ENCODE data around the gene C7orf57. TPM values are rescaled to one million over a fixed set of nuclear protein-coding genes. Genes with fewer than 3 reads are reported as not detected.

Gene C7orf57
- total and polyA plus RNA-seq, 2 experiments from 2014 or later, result 0.42 to 2.1 TPM

DNA sequence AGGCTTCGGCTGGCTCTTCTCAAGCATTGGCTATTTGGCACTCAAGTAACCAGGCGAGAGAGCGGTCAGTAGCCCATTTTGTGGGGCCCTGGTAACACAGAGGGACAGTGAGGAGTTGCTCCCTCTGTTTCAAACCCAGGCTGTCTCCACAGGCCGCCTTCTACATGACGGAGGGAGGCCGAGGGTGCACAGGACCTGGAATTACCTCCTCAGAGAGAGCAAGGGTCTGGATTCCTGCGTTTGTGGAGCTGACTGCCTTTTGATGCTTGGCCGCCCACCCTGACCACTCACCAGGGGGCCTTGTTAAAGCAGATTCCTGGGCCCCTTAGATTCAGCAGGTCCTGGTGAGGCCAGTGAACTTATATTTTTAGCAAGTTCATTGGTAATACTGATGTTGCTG, 66.0 kb downstream of the C7orf57 start:
- Histone ChIP-seq H2AFZ (no peak overlapping the region), H3K79me2 (replicated peaks; ENCODE audit: insufficient read depth) (peaks cover 12% of the 10 kb centered on the region), H3K36me3 (ENCODE audit: insufficient read depth) (peaks cover 22% of the 10 kb centered on the region), H3K4me2 (no peak overlapping the region), H3K4me1 (ENCODE audit: insufficient read depth) (no peaks in the 10 kb centered on the region), H3K4me3 (no peak overlapping the region), H3K27me3 (ENCODE audit: insufficient read depth) (no peaks in the 10 kb centered on the region), H3K9me2 (ENCODE audit: insufficient read depth) (no peaks in the 10 kb centered on the region), H3F3A (replicated peaks; ENCODE audit: low read depth) (no peaks in the 10 kb centered on the region), H3K27ac (ENCODE audit: low read depth) (no peak overlapping the region), H4K20me1 (replicated peaks; ENCODE audit: insufficient read depth) (no peaks in the 10 kb centered on the region; the same call in 1 of the 2 replicates)
- H3K27me3 Mint-ChIP-seq (ENCODE audit: insufficient read depth, low read depth, poor library complexity), result peaks cover 2% of the 10 kb centered on the region
- peaks cover 76% of the 10 kb centered on the region for H3K36me3 Mint-ChIP-seq (ENCODE audit: low read depth)
- no peak overlapping the region for H3K4me3 Mint-ChIP-seq
- H3K27ac Mint-ChIP-seq, result no peak overlapping the region
- TF ChIP-seq EZH2phosphoT487 (IDR thresholded peaks at IDR 0.05; ENCODE audit: unreplicated experiment) (no peak), POLR2AphosphoS5 (IDR thresholded peaks at IDR 0.05; ENCODE audit: low read depth) (no peak), CREB1 (CRISPR knock-in tag; IDR thresholded peaks at IDR 0.05; ENCODE audit: low read depth) (no peak), ZNF331 (CRISPR knock-in tag; IDR thresholded peaks at IDR 0.05; ENCODE audit: low read depth) (no peak), STAT1 (IDR thresholded peaks at IDR 0.05; ENCODE audit: unreplicated experiment) (no peak)
- TF ChIP-seq, protein P1, sequence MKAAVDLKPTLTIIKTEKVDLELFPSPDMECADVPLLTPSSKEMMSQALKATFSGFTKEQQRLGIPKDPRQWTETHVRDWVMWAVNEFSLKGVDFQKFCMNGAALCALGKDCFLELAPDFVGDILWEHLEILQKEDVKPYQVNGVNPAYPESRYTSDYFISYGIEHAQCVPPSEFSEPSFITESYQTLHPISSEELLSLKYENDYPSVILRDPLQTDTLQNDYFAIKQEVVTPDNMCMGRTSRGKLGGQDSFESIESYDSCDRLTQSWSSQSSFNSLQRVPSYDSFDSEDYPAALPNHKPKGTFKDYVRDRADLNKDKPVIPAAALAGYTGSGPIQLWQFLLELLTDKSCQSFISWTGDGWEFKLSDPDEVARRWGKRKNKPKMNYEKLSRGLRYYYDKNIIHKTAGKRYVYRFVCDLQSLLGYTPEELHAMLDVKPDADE (IDR thresholded peaks at IDR 0.05), result no peak
- TF ChIP-seq, protein P2, sequence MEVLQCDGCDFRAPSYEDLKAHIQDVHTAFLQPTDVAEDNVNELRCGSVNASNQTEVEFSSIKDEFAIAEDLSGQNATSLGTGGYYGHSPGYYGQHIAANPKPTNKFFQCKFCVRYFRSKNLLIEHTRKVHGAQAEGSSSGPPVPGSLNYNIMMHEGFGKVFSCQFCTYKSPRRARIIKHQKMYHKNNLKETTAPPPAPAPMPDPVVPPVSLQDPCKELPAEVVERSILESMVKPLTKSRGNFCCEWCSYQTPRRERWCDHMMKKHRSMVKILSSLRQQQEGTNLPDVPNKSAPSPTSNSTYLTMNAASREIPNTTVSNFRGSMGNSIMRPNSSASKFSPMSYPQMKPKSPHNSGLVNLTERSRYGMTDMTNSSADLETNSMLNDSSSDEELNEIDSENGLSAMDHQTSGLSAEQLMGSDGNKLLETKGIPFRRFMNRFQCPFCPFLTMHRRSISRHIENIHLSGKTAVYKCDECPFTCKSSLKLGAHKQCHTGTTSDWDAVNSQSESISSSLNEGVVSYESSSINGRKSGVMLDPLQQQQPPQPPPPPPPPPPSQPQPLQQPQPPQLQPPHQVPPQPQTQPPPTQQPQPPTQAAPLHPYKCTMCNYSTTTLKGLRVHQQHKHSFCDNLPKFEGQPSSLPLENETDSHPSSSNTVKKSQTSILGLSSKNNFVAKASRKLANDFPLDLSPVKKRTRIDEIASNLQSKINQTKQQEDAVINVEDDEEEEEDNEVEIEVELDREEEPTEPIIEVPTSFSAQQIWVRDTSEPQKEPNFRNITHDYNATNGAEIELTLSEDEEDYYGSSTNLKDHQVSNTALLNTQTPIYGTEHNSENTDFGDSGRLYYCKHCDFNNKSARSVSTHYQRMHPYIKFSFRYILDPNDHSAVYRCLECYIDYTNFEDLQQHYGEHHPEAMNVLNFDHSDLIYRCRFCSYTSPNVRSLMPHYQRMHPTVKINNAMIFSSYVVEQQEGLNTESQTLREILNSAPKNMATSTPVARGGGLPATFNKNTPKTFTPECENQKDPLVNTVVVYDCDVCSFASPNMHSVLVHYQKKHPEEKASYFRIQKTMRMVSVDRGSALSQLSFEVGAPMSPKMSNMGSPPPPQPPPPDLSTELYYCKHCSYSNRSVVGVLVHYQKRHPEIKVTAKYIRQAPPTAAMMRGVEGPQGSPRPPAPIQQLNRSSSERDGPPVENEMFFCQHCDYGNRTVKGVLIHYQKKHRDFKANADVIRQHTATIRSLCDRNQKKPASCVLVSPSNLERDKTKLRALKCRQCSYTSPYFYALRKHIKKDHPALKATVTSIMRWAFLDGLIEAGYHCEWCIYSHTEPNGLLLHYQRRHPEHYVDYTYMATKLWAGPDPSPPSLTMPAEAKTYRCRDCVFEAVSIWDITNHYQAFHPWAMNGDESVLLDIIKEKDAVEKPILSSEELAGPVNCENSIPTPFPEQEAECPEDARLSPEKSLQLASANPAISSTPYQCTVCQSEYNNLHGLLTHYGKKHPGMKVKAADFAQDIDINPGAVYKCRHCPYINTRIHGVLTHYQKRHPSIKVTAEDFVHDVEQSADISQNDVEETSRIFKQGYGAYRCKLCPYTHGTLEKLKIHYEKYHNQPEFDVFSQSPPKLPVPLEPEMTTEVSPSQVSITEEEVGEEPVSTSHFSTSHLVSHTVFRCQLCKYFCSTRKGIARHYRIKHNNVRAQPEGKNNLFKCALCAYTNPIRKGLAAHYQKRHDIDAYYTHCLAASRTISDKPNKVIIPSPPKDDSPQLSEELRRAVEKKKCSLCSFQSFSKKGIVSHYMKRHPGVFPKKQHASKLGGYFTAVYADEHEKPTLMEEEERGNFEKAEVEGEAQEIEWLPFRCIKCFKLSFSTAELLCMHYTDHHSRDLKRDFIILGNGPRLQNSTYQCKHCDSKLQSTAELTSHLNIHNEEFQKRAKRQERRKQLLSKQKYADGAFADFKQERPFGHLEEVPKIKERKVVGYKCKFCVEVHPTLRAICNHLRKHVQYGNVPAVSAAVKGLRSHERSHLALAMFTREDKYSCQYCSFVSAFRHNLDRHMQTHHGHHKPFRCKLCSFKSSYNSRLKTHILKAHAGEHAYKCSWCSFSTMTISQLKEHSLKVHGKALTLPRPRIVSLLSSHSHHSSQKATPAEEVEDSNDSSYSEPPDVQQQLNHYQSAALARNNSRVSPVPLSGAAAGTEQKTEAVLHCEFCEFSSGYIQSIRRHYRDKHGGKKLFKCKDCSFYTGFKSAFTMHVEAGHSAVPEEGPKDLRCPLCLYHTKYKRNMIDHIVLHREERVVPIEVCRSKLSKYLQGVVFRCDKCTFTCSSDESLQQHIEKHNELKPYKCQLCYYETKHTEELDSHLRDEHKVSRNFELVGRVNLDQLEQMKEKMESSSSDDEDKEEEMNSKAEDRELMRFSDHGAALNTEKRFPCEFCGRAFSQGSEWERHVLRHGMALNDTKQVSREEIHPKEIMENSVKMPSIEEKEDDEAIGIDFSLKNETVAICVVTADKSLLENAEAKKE (CRISPR knock-in tag; IDR thresholded peaks at IDR 0.05), result no peak
- TF ChIP-seq, protein P3, sequence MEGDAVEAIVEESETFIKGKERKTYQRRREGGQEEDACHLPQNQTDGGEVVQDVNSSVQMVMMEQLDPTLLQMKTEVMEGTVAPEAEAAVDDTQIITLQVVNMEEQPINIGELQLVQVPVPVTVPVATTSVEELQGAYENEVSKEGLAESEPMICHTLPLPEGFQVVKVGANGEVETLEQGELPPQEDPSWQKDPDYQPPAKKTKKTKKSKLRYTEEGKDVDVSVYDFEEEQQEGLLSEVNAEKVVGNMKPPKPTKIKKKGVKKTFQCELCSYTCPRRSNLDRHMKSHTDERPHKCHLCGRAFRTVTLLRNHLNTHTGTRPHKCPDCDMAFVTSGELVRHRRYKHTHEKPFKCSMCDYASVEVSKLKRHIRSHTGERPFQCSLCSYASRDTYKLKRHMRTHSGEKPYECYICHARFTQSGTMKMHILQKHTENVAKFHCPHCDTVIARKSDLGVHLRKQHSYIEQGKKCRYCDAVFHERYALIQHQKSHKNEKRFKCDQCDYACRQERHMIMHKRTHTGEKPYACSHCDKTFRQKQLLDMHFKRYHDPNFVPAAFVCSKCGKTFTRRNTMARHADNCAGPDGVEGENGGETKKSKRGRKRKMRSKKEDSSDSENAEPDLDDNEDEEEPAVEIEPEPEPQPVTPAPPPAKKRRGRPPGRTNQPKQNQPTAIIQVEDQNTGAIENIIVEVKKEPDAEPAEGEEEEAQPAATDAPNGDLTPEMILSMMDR (conservative IDR thresholded peaks at IDR 0.05; ENCODE audit: low read depth in 2 of 2), result no peak
- no peak for ATAC-seq
- H3K4me1 Mint-ChIP-seq, result no peaks in the 10 kb centered on the region
- no peaks in the 10 kb centered on the region for H3K9me3 Mint-ChIP-seq
- DNase-seq (ENCODE audit: low spot score), result no peak
